Tibial artery (tissue), 4 donors: ENCODE results near the gene CABP4.

Experiments
- DNase-seq, 2 donors: peaks; one replicate each; pipeline ENCODE4 v3.0.0-alpha.2; 2019
- H3K27ac ChIP-seq, 2 donors: fragments of 200-600 bp; sonication (generic) in 1 of 2; 1 replicate in 1 of 2; 2 replicates in 1 of 2; pipeline ENCODE4 v1.5.1; 2018 to 2019; ENCODE audit warnings: mild to moderate bottlenecking in 1 of 2
- H3K27me3 ChIP-seq, 2 donors: fragments of 200-600 bp; sonication (generic) in 1 of 2; one replicate each; pipeline versions ENCODE4 v1.5.1 to v1.6.0; 2016 to 2019
- H3K36me3 ChIP-seq, 3 donors: fragments of 200-600 bp; sonication (generic) in 2 of 3; one replicate each; pipeline ENCODE4 v1.5.1; 2016 to 2019; ENCODE audit warnings: mild to moderate bottlenecking in 2 of 3
- H3K4me1 ChIP-seq, 4 donors: fragments of 200-600 bp; sonication (generic) in 2 of 4; 1 replicate in 3 of 4; 2 replicates in 1 of 4; pipeline ENCODE4 v1.5.1; 2016 to 2019
- H3K4me3 ChIP-seq, 2 donors: fragments of 200-600 bp; sonication (generic) in 1 of 2; 1 replicate in 1 of 2; 2 replicates in 1 of 2; pipeline ENCODE4 v1.5.1; 2018 to 2019; ENCODE audit warnings: mild to moderate bottlenecking in 2 of 2
- H3K9me3 ChIP-seq, 3 donors: fragments of 200-600 bp; sonication (generic) in 1 of 3; one replicate each; pipeline ENCODE4 v1.5.1; 2016 to 2019
- CTCF ChIP-seq, 2 experiments: fragments of 200-600 bp in 1 of 2; fragments of 450-650 bp in 1 of 2; IDR thresholded peaks; one replicate each; pipeline ENCODE4 v1.5.1; 2017 to 2019; ENCODE audit warnings: antibody characterized with exemption in 2 of 2, mild to moderate bottlenecking in 1 of 2, moderate library complexity in 1 of 2
- intact Hi-C: fragments of 100-400 bp; cut with DNase I; formaldehyde crosslinking; loops from one replicate; pipeline ENCODE4 v1.15.0; 2023; ENCODE audit warnings: low total_unique reads

The CABP4 gene

DNA sequence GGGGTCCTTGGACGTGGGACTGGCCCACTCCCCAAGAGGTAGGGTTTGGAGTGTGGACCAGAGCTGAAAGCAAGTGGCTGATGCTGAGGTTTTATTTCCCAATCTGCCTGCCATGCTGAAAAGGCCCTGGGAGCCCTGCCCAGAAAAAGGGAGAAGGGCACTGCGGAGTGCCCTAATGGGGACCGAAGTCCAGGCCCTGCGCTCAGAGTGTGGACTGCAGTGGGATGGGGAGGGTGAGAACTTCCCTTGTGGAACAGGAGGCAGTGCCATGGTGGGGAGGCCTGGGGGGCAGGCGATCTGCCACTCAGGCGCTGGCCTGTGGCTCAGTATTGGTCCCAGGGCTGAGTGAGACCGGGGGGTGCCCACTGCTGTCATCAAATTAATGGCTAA, 6.9 kb upstream of the CABP4 start:
- no peaks in the 10 kb centered on the region for H3K36me3 ChIP-seq
- no peak for TF ChIP-seq CTCF (IDR thresholded peaks at IDR 0.05)
- H3K27ac ChIP-seq, result no peak overlapping the region
- H3K27me3 ChIP-seq, result no peaks in the 10 kb centered on the region
- peaks cover 0 to 9% (median 3%) of the 10 kb centered on the region in 4 donors for H3K4me1 ChIP-seq
- no peak for DNase-seq
- intact Hi-C loops, result no loop called here
- H3K9me3 ChIP-seq, result no peaks in the 10 kb centered on the region
- no peak overlapping the region for H3K4me3 ChIP-seq

- intact Hi-C loops, result no loop called here
- Histone ChIP-seq H3K27me3 (no peaks in the 10 kb centered on the region), H3K4me1 (peaks cover 0 to 4% (median under 1%) of the 10 kb centered on the region in 4 donors), H3K36me3 (no peaks in the 10 kb centered on the region), H3K27ac (no peak overlapping the region), H3K9me3 (no peaks in the 10 kb centered on the region), H3K4me3 (no peak overlapping the region)
- no peak for DNase-seq
- TF ChIP-seq CTCF (IDR thresholded peaks at IDR 0.05), result no peak
Measured at GRCh38 chr11:67449116-67449844, 5.9 kb upstream of the CABP4 start.

DNA sequence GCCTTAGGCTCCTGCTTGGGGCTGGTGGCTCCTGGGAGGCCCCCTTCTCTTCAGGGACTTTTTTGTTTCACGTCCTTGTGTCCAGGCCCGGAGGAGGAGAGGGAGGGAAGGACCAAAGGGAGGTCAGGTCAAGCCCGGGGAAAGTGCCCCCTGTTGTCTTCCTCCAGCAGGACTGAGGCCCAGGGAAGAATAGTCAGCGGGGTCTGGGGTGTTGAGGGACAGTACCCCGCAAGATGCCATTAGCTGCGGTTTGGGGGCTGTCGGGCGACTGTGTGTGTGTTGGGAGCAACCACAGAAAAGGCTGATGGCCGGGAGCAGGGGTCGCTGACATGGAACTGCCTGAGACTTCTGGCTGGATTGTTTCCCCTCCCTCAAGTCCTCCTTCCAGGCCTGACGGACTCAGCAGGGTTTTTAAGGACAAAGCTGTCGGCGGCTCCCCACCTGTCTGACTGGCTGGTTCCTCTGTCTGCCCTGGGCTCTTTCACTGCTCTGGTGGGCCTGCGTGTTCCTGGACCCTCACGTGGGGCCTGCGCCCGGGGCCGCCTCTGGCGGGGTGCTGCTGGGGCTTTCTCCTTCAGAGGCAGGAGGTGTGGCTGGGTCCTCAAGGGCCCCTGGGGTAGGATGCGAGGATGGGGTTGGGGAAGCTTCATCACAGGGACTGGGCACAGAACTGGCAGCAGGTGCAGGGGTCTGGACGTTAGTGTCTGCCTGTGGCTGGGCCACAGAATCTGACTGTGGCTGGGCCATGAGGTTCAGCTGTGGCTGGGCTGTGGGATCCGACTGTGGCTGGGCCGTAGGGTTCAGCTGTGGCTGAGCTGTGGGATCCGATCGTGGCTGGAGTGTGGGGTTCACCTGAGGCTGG, 4.1 kb upstream of the CABP4 start:
- no peak for DNase-seq
- no peaks in the 10 kb centered on the region for H3K4me1 ChIP-seq
- no peaks in the 10 kb centered on the region for H3K9me3 ChIP-seq
- no peaks in the 10 kb centered on the region for H3K36me3 ChIP-seq
- H3K27ac ChIP-seq, result no peak overlapping the region
- H3K27me3 ChIP-seq, result no peaks in the 10 kb centered on the region
- TF ChIP-seq CTCF (IDR thresholded peaks at IDR 0.05), result no peak
- H3K4me3 ChIP-seq, result no peak overlapping the region
- intact Hi-C loops, result no loop called here

- no peaks in the 10 kb centered on the region for H3K27me3 ChIP-seq
- H3K36me3 ChIP-seq, result no peaks in the 10 kb centered on the region
- H3K27ac ChIP-seq, result no peak overlapping the region
- intact Hi-C loops, result no loop called here
- H3K4me1 ChIP-seq, result no peaks in the 10 kb centered on the region
- H3K9me3 ChIP-seq, result no peaks in the 10 kb centered on the region
- H3K4me3 ChIP-seq, result no peak overlapping the region
- no peak for DNase-seq
- TF ChIP-seq CTCF (IDR thresholded peaks at IDR 0.05), result no peak
Measured at GRCh38 chr11:67451658-67451976, 3.5 kb upstream of the CABP4 start.

GRCh38 chr11:67452141-67452952, 2.8 kb upstream of the CABP4 start, which contains the start of gene GPR152:
GPR152 (minus strand) TSS chr11:67452729; CDS start chr11:67452724, 5 bp downstream.
- no peak for TF ChIP-seq CTCF (IDR thresholded peaks at IDR 0.05)
- no peak within 1 kb of the TSS for H3K4me3 ChIP-seq
- DNase-seq, result no peak
- no peaks in the 10 kb centered on the region for H3K27me3 ChIP-seq
- H3K9me3 ChIP-seq, result no peaks in the 10 kb centered on the region
- no peak within 1 kb of the TSS for H3K27ac ChIP-seq
- no peaks in the 10 kb centered on the region for H3K4me1 ChIP-seq
- intact Hi-C loops, result no loop called here
- no peaks in the 10 kb centered on the region for H3K36me3 ChIP-seq
